T-helper 22 cell (primary cell): ENCODE data around the gene RNASE2.
"Not testable (repeated sequence)": the region's sequence is repeated elsewhere in the genome, so short reads cannot be mapped to it uniquely, and the experiment has no call there.

ENCODE experiments used
- DNase-seq: peaks from one replicate; pipeline ENCODE4 v3.0.0-alpha.2; 2020; ENCODE audit warnings: low read depth

The RNASE2 gene

GRCh38 chr14:20982646-20983369 lies 27.5 kb downstream of the RNASE2 start:
- no peak for DNase-seq

GRCh38 chr14:20985650-20986049 lies 30.4 kb downstream of the RNASE2 start:
- DNase-seq: not testable (repeated sequence)

DNA sequence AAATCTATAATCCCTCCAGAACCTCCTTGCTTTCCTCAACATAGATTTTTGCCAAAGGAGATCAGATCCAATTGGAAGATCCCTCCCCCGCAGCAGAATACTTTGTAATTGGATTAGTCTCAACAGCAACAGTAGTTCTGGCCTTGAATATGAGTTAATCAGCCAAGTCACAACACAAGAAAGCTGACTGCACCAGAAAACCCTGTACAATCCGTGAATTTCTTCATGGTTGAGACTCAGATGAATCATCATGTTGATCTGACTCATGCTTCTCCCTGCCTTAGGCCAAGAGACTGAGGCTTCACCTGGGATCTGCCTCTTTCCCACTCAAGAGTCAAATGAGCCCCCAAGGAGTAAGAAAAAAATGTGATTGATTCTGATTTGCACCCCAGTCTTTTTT lies 31.5 kb downstream of the RNASE2 start:
- DNase-seq: no peak

DNA sequence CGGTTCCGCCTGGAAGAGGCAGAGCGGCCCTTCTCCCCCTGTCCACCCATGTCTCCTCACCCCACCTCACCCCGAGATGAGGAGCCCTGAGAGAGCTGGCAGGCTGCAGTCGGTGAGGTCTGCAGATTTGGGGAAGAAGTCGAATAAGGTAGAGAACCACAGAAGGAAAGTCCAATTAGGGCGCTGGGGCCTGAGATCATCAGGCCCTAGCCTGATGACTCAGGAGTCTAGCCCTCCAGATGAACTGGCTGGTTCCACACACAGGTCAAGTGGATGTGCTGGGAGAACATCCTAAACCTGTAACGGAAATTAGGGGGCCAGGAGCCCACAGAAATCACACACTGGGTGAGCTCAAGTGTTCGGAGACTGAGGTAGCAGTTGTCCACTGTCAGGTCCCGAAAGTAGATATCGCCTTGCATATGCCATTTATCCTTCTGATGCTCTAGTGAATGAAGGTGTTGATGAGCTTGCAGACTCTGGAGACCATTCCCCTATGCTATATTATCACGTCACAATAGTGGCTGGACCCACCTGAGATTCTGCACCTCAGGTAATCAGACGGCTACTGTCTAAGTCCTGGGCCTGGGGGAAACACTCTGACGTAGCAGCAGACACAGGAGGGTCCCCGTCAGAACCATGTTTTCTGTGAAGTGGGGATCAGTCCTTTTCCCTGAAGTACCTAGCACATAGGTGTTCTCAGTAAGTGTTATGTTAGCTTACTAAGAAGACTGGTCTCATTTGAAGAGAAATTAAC lies 33.6 kb downstream of the RNASE2 start:
- no peak for DNase-seq

- no peak for DNase-seq
These were observed 34.1 kb downstream of the RNASE2 start for GRCh38 chr14:20989471-20989786.

- DNase-seq: peak; percentile 79
These were observed 34.7 kb downstream of the RNASE2 start, which contains the start of gene METTL17 for GRCh38 chr14:20989787-20990600. METTL17 (plus strand) TSS chr14:20989980; CDS start chr14:20990003, 23 bp downstream.

DNA sequence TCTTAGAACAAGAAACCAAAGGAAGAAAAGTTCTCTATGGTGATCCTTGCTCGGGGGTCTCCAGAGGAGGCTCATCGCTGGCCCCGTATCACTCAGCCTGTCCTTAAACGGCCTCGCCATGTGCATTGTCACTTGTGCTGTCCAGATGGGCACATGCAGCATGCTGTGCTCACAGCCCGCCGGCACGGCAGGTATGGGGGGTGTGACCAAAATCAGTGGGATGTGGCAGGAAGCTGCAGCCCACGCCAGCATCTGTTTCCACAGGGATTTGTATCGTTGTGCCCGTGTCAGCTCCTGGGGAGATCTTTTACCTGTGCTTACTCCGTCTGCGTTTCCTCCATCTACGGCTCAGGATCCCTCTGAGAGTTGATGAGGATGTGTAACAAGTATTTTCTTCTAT lies 41.2 kb downstream of the RNASE2 start:
- no peak for DNase-seq

DNA sequence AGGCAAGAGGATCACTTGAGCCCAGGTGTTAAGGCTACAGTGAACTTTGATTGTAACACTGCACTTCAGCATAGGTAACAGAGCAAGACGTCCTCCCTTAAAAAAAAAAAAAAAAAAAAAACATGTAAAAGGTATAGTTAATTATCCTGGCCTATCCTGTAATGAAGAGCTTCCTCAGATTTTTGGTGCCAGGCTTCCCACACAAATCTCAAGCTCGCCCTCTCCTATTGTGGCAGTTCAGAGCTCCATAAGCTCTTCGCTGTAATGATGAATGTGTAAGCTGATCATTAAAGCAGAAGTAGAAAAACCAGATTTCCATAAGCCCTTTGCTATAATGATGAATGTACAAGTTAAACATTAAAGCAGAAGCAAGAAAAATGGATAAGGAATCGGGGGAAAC lies 41.8 kb downstream of the RNASE2 start:
- no peak for DNase-seq

DNA sequence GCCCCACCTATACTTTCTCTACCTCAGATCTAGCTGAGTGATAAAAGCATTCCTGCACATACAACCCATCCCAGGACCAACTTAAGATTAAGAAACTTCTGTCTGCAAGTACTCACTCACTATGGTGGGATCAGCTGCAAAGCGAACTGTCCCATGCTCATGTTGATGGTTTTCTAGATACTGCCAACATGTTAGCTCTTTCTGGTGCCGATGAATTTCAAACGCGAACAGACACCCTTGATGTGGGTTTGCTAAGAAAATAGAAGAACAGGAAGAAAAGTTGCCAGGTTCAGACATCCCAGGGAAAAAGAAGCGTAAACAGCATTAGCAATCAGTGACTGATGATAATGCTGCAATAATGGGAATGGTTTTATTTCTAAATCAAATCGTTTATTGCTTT lies 42.3 kb downstream of the RNASE2 start:
- no peak for DNase-seq

- DNase-seq: no peak
These were observed 42.9 kb downstream of the RNASE2 start for GRCh38 chr14:20998139-20998538.

- DNase-seq: no peak
These were observed 43.5 kb downstream of the RNASE2 start, which contains the start of gene SLC39A2 for GRCh38 chr14:20998674-20999366. SLC39A2 (plus strand) TSS chr14:20999293; CDS start chr14:20999447, 154 bp downstream.

DNA sequence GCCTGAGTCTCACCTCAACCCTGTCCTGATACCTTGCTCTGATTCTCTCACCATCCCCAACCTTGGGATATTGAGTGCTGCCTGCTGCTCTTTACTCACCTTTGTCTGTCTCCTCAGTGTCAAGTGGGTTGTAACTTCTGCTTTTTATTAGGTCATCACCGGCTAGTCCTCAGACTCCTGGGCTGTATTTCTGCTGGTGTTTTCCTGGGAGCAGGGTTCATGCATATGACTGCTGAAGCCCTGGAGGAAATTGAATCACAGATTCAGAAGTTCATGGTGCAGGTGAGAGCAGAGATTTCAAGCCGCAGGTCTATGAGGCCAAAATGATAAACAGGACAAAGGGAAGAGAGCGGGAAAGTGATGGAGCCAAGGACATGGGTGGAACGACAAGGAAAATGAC lies 44.3 kb downstream of the RNASE2 start:
- DNase-seq: no peak

GRCh38 chr14:21001218-21001617 lies 45.9 kb downstream of the RNASE2 start:
- DNase-seq: no peak

DNA sequence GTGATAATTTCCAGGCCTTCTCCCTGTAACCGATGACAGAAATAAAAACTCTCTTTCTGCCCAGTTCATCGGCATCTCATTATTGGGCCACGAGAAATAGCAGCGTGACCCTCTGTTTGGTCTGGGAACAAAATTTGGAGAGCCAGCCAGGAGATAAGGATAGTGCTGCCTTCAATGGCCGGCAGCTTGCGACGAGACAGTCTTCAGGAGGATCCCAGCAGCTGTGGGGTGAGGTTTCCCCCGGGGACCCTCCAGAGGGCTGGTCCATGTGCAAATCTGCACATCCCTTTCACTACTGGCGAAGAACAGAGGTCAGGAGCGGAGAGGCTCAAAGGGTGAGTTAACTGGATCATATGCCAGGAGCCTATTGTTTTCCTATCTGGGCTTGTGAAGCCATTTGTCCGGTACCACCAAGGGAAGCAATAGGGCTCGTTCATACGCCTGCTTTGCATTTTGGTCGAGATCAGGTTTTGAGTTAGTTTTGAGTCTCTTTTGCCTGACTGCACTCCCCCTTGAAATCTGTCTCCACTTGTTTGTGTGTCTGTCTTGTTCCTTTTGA lies 48.6 kb downstream of the RNASE2 start:
- DNase-seq: no peak
